Mesodermal cell (in vitro differentiated cells): Measurements from ENCODE around the gene CD48.
"Not testable (repeated sequence)": the region's sequence is repeated elsewhere in the genome, so short reads cannot be mapped to it uniquely, and the experiment has no call there.

ENCODE experiments used
- H3K27ac ChIP-seq: 2 replicates; pipeline ENCODE4 v1.7.0; 2013; ENCODE audit warnings: mild to moderate bottlenecking, low read depth, low read length, moderate library complexity; ENCODE audit not compliant: severe bottlenecking
- H3K36me3 ChIP-seq: 2 replicates; pipeline ENCODE4 v1.7.1; 2013; ENCODE audit warnings: mild to moderate bottlenecking, low read length, moderate library complexity; ENCODE audit not compliant: control insufficient read depth, insufficient read depth
- H3K4me1 ChIP-seq: one replicate; pipeline ENCODE4 v1.7.1; 2013; ENCODE audit warnings: mild to moderate bottlenecking, low read length; ENCODE audit not compliant: insufficient read depth, control insufficient read depth, poor library complexity, severe bottlenecking
- H3K4me3 ChIP-seq: 2 replicates; pipeline ENCODE4 v1.7.0; 2013; ENCODE audit warnings: low read length, control low read depth, mild to moderate bottlenecking; ENCODE audit not compliant: insufficient read depth, poor library complexity, severe bottlenecking; ENCODE audit errors: extremely low read depth
- H3K9me3 ChIP-seq: 2 replicates; pipeline ENCODE4 v1.7.1; 2013; ENCODE audit warnings: mild to moderate bottlenecking, low read length, moderate library complexity; ENCODE audit not compliant: control insufficient read depth
- WGBS, 2 experiments: methylation state at CpG; one replicate each; pipeline ENCODE4 v1.1.5; 2013; ENCODE audit warnings: missing lambda C conversion rate in 2 of 2; ENCODE audit not compliant: insufficient coverage in 2 of 2; 5-methylcytosine and 5-hydroxymethylcytosine counted together

Gene CD48

GRCh38 chr1:160741612-160742348 lies 30.2 kb upstream of the CD48 start:
- Histone ChIP-seq H3K9me3 (no peaks in the 10 kb centered on the region), H3K27ac (no peak overlapping the region), H3K36me3 (no peaks in the 10 kb centered on the region), H3K4me1 (no peaks in the 10 kb centered on the region), H3K4me3 (no peak overlapping the region)
- 94 to 100% methylated on average over 2 to 3 of the region's 5 CpGs for WGBS, 2 experiments

DNA sequence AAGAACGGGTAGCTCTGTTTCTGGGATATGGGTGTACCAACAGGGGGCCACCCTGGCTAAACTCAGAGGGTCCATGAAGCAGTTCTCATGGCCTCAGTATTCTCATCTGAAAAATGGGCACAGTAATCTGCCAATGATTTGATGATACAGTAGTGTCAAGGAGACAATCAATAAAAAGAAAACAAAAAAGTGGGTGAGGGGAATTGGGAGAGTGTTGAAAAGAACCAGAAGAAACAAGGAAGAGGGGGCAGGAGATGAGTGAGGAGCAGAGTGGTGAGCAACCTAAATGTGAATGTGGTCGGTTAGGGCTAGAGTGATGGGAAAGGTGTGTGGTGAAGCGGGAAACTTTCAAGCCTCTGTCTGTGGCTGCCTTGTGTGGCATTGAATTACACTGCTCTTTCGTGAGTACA lies 29.5 kb upstream of the CD48 start:
- H3K9me3 ChIP-seq, result no peaks in the 10 kb centered on the region
- no peaks in the 10 kb centered on the region for H3K4me1 ChIP-seq
- H3K36me3 ChIP-seq, result no peaks in the 10 kb centered on the region
- no peak overlapping the region for H3K27ac ChIP-seq
- WGBS, 2 experiments, result 80 to 100% methylated on average over 1 to 3 of the region's 4 CpGs
- no peak overlapping the region for H3K4me3 ChIP-seq

DNA sequence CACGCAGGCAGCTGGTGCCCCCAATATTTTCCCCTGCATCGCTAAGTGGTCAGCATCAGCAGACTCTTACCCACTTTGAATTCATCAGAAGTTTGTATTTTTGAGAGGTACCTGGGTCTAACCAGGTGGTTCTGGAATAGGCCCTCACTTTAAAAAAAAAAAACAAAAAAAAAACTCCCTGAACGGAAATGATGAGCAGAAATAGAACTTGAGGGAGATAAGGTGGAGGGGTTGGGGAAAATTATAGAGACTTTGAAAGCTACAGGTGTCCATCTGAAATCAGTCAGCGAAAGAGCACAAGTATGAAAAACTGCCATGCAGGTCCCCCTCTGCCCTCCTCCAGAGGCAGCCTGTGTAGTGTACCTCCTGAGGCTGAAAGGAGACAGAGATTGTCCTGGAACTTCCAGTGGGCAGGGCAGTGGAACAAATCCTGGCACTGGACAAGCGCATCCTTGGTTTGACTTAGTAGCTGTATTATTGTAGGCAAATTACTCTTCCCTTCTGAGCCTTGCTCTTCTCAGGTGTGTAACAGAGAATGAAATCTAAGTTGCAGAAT lies 28.6 kb upstream of the CD48 start:
- Histone ChIP-seq H3K27ac (no peak overlapping the region), H3K4me1 (no peaks in the 10 kb centered on the region), H3K36me3 (no peaks in the 10 kb centered on the region), H3K9me3 (no peaks in the 10 kb centered on the region), H3K4me3 (no peak overlapping the region)
- 92 to 100% methylated on average over 1 to 3 of the region's 5 CpGs for WGBS, 2 experiments

DNA sequence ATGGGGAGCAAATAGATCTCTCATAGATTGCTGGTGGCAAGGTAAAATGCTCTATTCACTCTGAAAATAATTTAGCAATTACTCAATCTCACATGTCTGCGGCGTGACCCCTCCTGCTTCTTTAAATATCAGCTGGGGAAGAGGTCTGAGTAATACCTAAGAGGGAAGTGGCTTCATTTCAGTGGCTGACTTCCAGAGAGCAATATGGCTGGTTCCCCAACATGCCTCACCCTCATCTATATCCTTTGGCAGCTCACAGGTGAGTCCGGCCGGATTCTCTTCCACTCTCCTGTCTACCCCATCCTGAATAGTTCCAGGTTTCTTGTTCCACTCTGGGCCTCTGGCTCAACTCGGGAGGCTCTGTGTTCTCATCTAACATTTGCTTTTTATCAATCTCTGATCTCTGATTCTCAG lies 27.5 kb upstream of the CD48 start, which contains the start of gene SLAMF7:
SLAMF7 (plus strand) TSS at position 150 of the 414 bp plus-strand sequence; CDS start at position 205, 55 bp downstream.
- Histone ChIP-seq H3K4me1 (no peaks in the 10 kb centered on the region), H3K27ac (no peak within 1 kb of the TSS), H3K4me3 (no peak within 1 kb of the TSS), H3K36me3 (no peaks in the 10 kb centered on the region), H3K9me3 (no peaks in the 10 kb centered on the region)
- WGBS, 2 experiments, result 92 to 95% methylated on average over 2 of the region's 5 CpGs

DNA sequence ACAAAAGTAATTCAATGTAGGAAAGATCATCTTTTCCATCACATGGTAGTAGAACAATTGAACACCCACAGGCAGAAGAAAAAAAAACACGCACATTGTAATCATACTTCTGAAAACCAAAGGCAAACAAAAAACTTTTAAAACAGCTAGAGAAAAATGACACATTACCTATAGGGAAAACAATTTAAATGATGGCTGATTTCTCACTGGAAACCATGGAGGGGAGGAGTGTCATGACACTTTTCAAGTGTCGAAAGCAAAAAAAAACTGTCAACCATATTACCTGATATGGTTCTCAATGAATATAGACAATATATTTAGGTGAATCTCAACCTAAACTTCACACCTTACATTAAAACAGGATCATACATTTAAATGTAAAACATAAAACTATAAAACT lies 26.6 kb upstream of the CD48 start:
- Histone ChIP-seq H3K4me3 (no peak overlapping the region), H3K36me3 (no peaks in the 10 kb centered on the region), H3K4me1 (no peaks in the 10 kb centered on the region), H3K27ac (no peak overlapping the region), H3K9me3 (no peaks in the 10 kb centered on the region)
- WGBS, 2 experiments, result no CpG with 5 or more reads among the region's 2 CpGs

DNA sequence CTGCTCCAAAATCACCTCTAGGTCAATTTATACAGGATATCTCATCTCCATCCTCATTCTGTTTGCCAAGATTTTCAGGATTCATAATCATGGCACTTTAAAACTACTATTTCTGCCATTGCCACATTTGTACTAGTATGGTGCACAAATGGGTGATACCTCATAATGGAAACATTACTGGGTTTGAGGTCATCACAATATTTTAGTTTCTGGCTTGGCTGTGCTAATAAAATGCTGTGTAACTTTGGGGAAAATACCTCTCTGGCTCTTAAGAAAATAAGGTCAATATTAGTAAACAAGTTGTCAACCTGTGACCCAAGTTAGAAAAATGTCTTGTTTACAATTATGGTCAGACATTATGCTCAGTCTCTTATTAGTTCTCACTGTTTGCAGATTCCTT lies 22.7 kb upstream of the CD48 start:
- no peaks in the 10 kb centered on the region for H3K9me3 ChIP-seq
- no peak overlapping the region for H3K4me3 ChIP-seq
- H3K27ac ChIP-seq, result no peak overlapping the region
- no peaks in the 10 kb centered on the region for H3K4me1 ChIP-seq
- no peaks in the 10 kb centered on the region for H3K36me3 ChIP-seq

GRCh38 chr1:160733898-160734297 lies 22.3 kb upstream of the CD48 start:
- Histone ChIP-seq H3K9me3 (no peaks in the 10 kb centered on the region), H3K36me3 (no peaks in the 10 kb centered on the region), H3K4me1 (no peaks in the 10 kb centered on the region), H3K4me3 (no peak overlapping the region), H3K27ac (no peak overlapping the region)

DNA sequence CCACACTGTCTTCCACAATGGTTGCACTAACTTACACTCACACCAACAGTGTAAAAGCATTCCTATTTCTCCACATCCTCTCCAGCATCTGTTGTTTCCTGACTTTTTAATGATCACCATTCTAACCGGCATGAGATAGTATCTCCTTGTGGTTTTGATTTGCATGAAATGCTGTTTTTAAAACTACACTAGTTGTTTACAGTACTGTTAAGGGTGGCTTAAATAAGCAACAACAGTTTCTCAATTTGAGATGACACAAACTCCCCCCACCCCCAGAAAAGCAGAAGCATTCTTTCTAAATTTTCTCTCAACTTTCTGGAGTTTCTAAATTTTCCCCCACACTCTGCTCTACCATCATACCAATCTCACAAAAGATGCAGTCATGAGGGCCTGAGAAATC lies 20.4 kb upstream of the CD48 start:
- Histone ChIP-seq H3K4me3 (no peak overlapping the region), H3K27ac (no peak overlapping the region), H3K9me3 (no peaks in the 10 kb centered on the region), H3K36me3 (no peaks in the 10 kb centered on the region), H3K4me1 (no peaks in the 10 kb centered on the region)
- WGBS, 2 experiments, result no CpG with 5 or more reads among the region's 1 CpG

- H3K27ac ChIP-seq, H3K36me3 ChIP-seq, H3K9me3 ChIP-seq, H3K4me3 ChIP-seq, H3K4me1 ChIP-seq: not testable (repeated sequence)
- no CpG with 5 or more reads among the region's 2 CpGs for WGBS, 2 experiments
These were observed 19.9 kb upstream of the CD48 start for GRCh38 chr1:160731564-160731963.

GRCh38 chr1:160727316-160727640 lies 15.7 kb upstream of the CD48 start:
- Histone ChIP-seq H3K27ac (no peak overlapping the region), H3K36me3 (no peaks in the 10 kb centered on the region), H3K4me3 (no peak overlapping the region), H3K4me1 (peaks cover 6% of the 10 kb centered on the region), H3K9me3 (no peaks in the 10 kb centered on the region)

GRCh38 chr1:160726498-160727315 lies 15.1 kb upstream of the CD48 start:
- WGBS, 2 experiments, result 0 to 10% methylated on average over 5 to 8 of the region's 8 CpGs
- H3K27ac ChIP-seq, result peak overlapping the region; percentile 76
- peaks cover 6% of the 10 kb centered on the region for H3K4me1 ChIP-seq
- no peaks in the 10 kb centered on the region for H3K36me3 ChIP-seq
- no peak overlapping the region for H3K4me3 ChIP-seq
- no peaks in the 10 kb centered on the region for H3K9me3 ChIP-seq
